Skeletal muscle satellite cell (primary cell): Measurements from ENCODE around the gene FMR1.

Source experiments
- H3K27me3 ChIP-seq: 2 replicates; pipeline ENCODE4 v1.7.0; 2013; ENCODE audit warnings: low read length; ENCODE audit not compliant: control insufficient read depth, insufficient read depth
- H3K36me3 ChIP-seq: 2 replicates; pipeline ENCODE4 v1.7.0; 2013; ENCODE audit warnings: mild to moderate bottlenecking, control low read depth, low read length; ENCODE audit not compliant: insufficient read depth
- H3K4me1 ChIP-seq: 2 replicates; pipeline ENCODE4 v1.7.0; 2013; ENCODE audit warnings: low read length; ENCODE audit not compliant: control insufficient read depth, insufficient read depth
- H3K4me2 ChIP-seq: 2 replicates; pipeline ENCODE4 v1.7.0; 2013; ENCODE audit warnings: mild to moderate bottlenecking, low read length
- H3K4me3 ChIP-seq: 2 replicates; pipeline ENCODE4 v1.7.0; 2013; ENCODE audit warnings: low read length
- H3K9ac ChIP-seq: 2 replicates; pipeline ENCODE4 v1.7.0; 2013; ENCODE audit warnings: mild to moderate bottlenecking, low read depth, low read length, moderate library complexity
- H3K9me3 ChIP-seq: replicated peaks from 2 replicates; pipeline ENCODE4 v1.7.0; 2013; ENCODE audit warnings: mild to moderate bottlenecking, control low read depth, low read length

The FMR1 gene

DNA sequence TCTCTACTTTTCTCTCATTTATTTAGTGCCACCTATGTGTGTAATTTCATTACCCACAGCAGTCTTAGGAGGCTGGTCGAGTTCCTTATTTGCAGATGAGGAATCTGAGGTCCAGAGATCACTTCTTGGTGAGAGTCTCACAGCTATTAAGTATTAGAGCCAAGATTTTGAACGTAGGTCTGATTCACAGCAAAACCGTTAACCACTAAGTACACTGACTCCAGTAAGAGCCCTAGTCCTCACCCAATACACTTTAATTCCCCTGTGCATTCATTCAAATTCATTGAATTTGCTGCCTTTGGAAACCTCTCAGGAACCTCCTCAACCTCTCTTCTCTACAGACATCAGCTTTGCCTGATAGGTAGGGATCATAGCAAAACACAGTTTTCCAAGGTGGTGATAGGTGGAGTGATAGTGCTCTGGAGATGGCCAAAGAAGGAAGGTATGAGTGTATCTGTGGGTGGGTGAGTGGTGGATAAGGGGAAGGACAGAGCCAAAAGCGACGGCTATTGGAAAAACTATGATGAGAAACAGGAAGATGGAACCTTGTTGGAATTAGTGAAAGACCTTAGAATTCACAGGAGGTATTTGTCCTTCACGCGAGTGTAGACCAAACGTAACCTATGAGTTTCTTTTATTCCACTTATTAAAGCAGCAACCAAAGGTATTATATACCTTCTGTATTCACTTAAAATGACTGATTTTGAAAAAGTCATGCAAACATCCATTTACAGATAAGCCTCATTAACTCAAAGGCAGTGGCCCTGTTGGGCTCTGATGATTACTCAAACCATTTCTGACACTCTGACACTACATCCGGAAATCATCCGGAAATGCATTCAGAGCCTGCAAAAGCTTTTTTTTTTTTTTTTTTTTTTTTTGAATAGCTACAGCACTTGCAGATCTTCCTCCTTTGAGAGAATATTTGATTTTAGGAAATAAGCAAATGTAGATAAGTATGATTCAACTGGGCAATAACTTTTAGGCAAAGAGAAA, 6.3 kb downstream of the FMR1 start:
- Histone ChIP-seq H3K4me2 (no peak overlapping the region), H3K9me3 (no peaks in the 10 kb centered on the region), H3K9ac (no peak overlapping the region), H3K27me3 (no peaks in the 10 kb centered on the region), H3K4me1 (no peaks in the 10 kb centered on the region), H3K36me3 (no peaks in the 10 kb centered on the region), H3K4me3 (no peak overlapping the region)

DNA sequence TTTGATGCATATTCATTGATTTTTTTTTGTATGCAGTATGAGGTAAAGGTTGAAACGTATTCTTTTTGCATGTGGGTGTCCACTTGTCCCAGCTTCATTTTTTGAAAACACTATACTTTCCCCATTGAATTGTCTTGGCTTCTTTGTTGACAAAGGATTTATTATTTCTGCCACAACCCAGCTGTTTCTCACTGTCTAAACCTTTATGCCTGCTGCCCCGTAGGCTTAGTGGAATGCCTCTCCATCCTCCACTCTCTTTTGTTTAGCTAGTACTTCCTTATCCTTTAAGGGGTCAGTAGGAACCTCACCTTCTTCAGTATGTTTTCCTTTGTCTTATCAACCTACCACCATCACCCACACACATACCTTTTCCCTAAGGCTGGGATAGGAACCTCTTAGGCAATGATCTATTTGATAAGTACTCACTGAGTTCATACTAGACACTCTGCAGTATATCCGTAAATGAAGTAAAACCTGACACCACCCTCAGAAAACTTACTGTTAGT, 8.5 kb downstream of the FMR1 start:
- no peaks in the 10 kb centered on the region for H3K9me3 ChIP-seq
- no peak overlapping the region for H3K4me2 ChIP-seq
- no peak overlapping the region for H3K9ac ChIP-seq
- H3K4me3 ChIP-seq, result no peak overlapping the region
- H3K4me1 ChIP-seq, result no peaks in the 10 kb centered on the region
- H3K27me3 ChIP-seq, result no peaks in the 10 kb centered on the region
- no peaks in the 10 kb centered on the region for H3K36me3 ChIP-seq

DNA sequence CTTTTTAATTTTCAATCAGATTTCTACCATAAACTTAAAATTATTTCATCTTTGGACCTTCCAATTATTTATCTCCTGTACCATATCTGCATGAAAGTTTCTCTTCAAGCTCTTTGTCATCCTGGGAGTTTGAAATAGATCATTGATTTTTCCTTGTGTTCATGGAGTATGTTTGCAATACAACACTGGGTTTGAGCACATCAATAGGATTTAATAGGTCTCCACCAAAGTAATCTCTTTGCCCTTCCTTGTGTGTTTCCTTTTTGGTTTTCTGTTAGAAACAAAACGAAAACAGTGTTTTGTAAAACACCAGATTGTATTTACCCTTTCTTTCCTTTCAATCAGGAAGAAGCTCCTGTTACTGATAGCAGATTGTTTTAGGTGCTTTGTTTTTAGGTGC, 11.9 kb downstream of the FMR1 start:
- Histone ChIP-seq H3K4me2 (no peak overlapping the region), H3K9me3 (no peaks in the 10 kb centered on the region), H3K4me1 (no peaks in the 10 kb centered on the region), H3K27me3 (no peaks in the 10 kb centered on the region), H3K4me3 (no peak overlapping the region), H3K9ac (no peak overlapping the region), H3K36me3 (no peaks in the 10 kb centered on the region)

DNA sequence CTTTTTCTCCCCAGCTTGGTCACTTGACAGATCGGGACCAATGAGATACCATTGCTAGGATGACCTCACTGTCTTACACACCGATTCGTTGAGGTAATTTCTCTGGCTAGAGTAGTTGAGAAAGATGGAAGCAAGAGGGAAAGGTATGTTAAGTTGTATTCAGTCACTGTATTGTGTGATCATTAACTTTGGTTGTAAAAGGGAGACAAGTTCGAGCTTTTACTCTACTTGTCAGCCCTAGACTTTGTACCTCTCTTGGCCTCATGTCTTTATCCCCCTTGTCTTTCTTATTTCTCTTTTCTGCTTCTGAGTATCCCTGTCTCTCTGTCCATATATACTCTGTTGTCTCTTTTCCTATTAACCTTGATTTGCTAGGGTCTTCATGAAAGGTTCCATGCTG, 15.5 kb downstream of the FMR1 start:
- H3K36me3 ChIP-seq, result no peaks in the 10 kb centered on the region
- H3K4me2 ChIP-seq, result no peak overlapping the region
- no peaks in the 10 kb centered on the region for H3K27me3 ChIP-seq
- no peak overlapping the region for H3K9ac ChIP-seq
- no peaks in the 10 kb centered on the region for H3K9me3 ChIP-seq
- no peak overlapping the region for H3K4me3 ChIP-seq
- no peaks in the 10 kb centered on the region for H3K4me1 ChIP-seq

DNA sequence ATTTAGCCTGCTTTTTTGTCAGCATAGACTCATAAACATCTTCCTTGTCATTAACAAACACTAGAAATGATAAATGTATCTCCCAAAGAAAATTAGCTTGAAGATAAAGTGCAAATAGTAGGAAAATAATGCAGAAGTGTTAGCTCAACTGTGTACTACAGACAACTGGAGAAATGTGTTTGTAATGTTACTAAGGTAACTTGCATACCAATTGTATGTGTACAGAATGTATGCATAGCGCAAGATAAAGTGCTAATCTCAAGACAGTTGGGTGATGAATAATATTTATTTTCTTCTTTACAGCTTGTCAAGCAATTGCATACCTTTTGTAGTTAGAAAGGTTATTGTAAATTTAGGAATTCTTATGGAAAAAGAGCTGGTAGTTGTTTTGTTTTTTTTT, 22.1 kb downstream of the FMR1 start:
- H3K27me3 ChIP-seq, result no peaks in the 10 kb centered on the region
- H3K36me3 ChIP-seq, result peaks cover 12% of the 10 kb centered on the region
- no peak overlapping the region for H3K4me3 ChIP-seq
- no peak overlapping the region for H3K9ac ChIP-seq
- H3K4me2 ChIP-seq, result no peak overlapping the region
- H3K9me3 ChIP-seq, result no peaks in the 10 kb centered on the region
- H3K4me1 ChIP-seq, result no peaks in the 10 kb centered on the region

DNA sequence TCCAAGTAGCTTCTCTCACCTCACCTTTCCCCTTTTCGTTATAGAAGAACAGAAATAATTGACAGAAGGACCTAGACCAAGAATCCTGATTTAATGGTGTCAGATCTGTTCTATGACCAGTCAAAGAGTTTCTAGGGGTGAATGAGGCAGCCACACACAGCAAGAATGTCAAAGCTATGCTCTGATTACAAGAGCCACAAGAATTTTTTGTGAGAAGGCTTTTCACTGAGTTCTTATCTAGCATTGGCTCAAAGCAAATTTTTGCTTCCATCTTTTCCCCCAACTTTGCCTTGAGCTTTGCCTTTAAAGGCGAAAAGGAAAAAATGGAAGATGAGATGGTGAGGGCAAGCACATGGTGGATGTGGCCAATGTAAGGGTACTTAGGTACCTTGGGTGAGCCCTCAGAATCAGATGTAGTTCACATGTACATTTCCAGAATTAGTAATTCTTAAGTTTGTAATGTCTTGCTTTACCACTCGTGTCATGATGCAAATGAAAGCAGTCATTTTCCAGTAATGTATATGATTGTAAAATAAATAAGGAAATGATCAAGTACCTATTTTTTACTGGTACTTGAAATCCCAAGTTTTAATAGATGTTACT, 23.5 kb downstream of the FMR1 start:
- Histone ChIP-seq H3K27me3 (no peaks in the 10 kb centered on the region), H3K4me2 (no peak overlapping the region), H3K9me3 (no peaks in the 10 kb centered on the region), H3K36me3 (peaks cover 12% of the 10 kb centered on the region), H3K9ac (no peak overlapping the region), H3K4me1 (no peaks in the 10 kb centered on the region), H3K4me3 (no peak overlapping the region)

DNA sequence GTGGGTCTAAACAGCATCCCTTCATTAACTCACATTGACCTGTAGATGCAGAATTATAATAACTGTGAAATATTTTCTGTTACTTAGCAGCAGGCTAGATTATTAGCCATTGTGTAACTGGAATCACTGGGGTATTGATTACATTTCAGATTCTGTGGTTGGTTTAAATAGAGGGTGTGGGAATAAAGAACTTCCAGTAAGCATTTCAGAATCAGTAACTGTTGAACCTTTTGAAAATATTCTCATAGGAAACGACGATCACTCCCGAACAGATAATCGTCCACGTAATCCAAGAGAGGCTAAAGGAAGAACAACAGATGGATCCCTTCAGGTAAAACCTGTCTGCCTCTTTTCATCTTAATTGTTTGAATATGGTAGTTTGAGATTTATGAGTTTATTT, 33.6 kb downstream of the FMR1 start:
- Histone ChIP-seq H3K27me3 (no peaks in the 10 kb centered on the region), H3K9me3 (no peaks in the 10 kb centered on the region), H3K9ac (no peak overlapping the region), H3K4me2 (no peak overlapping the region), H3K4me3 (no peak overlapping the region), H3K4me1 (no peaks in the 10 kb centered on the region), H3K36me3 (peaks cover 15% of the 10 kb centered on the region)

DNA sequence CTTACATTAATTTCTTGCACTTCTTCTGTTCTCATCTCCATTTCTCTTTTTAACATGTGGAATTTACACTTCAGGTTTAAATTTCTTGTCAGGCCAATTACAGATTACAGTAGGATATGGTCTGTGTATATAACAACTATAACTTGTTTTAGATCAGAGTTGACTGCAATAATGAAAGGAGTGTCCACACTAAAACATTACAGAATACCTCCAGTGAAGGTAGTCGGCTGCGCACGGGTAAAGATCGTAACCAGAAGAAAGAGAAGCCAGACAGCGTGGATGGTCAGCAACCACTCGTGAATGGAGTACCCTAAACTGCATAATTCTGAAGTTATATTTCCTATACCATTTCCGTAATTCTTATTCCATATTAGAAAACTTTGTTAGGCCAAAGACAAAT, 36.8 kb downstream of the FMR1 start:
- Histone ChIP-seq H3K4me2 (no peak overlapping the region), H3K9me3 (no peaks in the 10 kb centered on the region), H3K4me1 (no peaks in the 10 kb centered on the region), H3K4me3 (no peak overlapping the region), H3K36me3 (peaks cover 9% of the 10 kb centered on the region), H3K27me3 (no peaks in the 10 kb centered on the region), H3K9ac (no peak overlapping the region)

DNA sequence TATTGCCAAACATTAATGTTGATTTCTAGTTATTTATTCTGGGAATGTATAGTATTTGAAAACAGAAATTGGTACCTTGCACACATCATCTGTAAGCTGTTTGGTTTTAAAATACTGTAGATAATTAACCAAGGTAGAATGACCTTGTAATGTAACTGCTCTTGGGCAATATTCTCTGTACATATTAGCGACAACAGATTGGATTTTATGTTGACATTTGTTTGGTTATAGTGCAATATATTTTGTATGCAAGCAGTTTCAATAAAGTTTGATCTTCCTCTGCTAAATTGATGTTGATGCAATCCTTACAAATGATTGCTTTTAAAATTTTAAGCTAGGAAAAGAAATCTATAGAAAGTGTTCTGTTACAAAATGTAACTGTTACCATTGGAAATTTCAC, 38.6 kb downstream of the FMR1 start:
- Histone ChIP-seq H3K9me3 (no peaks in the 10 kb centered on the region), H3K4me3 (no peak overlapping the region), H3K27me3 (no peaks in the 10 kb centered on the region), H3K36me3 (peaks cover 6% of the 10 kb centered on the region), H3K4me1 (no peaks in the 10 kb centered on the region), H3K4me2 (no peak overlapping the region), H3K9ac (no peak overlapping the region)

DNA sequence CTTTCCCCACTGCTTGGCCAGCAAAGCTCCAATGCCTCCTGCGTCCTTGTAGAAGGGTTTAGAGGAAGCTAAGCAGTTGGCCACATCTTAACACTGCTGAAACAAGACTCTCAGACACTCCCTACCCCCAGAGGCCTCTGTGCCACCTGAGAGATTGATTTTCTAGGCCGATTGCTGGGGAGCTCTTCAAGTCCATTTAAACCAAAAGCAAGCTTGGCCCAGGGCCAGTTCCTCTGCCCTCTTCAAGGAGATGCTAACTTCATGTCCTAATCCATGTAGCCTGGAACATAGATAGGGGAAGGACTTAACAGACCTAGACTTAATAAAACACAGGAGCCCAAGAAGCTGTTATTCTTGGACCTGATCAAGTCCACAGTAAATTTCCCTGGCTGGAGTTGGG, 42.3 kb downstream of the FMR1 start:
- Histone ChIP-seq H3K4me1 (peaks cover 6% of the 10 kb centered on the region), H3K9ac (no peak overlapping the region), H3K9me3 (no peaks in the 10 kb centered on the region), H3K4me2 (no peak overlapping the region), H3K36me3 (no peaks in the 10 kb centered on the region), H3K27me3 (no peaks in the 10 kb centered on the region), H3K4me3 (no peak overlapping the region)

DNA sequence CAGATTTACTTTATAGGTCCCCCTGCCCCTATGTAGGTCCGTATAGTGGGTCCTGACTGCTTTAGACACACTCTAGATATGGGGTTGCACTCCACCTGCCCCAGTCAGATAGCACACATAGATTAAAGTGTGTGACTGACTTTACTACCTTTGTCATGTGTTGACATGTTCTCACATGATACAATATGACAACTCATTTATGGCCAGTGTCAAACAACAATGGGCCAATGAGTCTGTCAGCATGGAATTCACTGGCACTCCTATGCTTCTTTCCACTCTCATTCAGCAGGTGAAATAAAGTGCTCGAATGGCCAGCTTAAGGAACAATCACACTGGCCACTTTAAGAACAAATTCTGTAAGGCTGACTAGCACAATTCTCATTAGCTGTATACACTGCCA, 45.6 kb downstream of the FMR1 start:
- Histone ChIP-seq H3K27me3 (no peaks in the 10 kb centered on the region), H3K4me2 (no peak overlapping the region), H3K4me3 (no peak overlapping the region), H3K4me1 (peaks cover 6% of the 10 kb centered on the region), H3K36me3 (no peaks in the 10 kb centered on the region), H3K9ac (no peak overlapping the region), H3K9me3 (no peaks in the 10 kb centered on the region)
